ENCODE results near the gene IGSF6.
"Not testable (repeated sequence)": the region's sequence is repeated elsewhere in the genome, so short reads cannot be mapped to it uniquely, and the experiment has no call there.

IGSF6 gene

GRCh38 chr16:21641916-21642315 is 10.5 kb downstream of the IGSF6 start:
- Histone ChIP-seq H3K27ac (ENCODE audit: low read depth, low read length) (no peak overlapping the region), H3K9me3 (ENCODE audit: control insufficient read depth, insufficient read depth, low read depth, low read length) (no peaks in the 10 kb centered on the region), H3K36me3 (ENCODE audit: control insufficient read depth, insufficient read depth, low read length) (no peaks in the 10 kb centered on the region), H3K9ac (ENCODE audit: low read length) (no peak overlapping the region), H3K4me3 (ENCODE audit: low read depth, low read length) (no peak overlapping the region), H3K27me3 (ENCODE audit: control insufficient read depth, insufficient read depth, low read length) (no peaks in the 10 kb centered on the region), H3K4me1 (ENCODE audit: control insufficient read depth, insufficient read depth, low read length) (no peaks in the 10 kb centered on the region)

- Histone ChIP-seq H3K27me3 (ENCODE audit: control insufficient read depth, insufficient read depth, low read length) (no peaks in the 10 kb centered on the region), H3K27ac (ENCODE audit: low read depth, low read length) (no peak overlapping the region), H3K9me3 (ENCODE audit: control insufficient read depth, insufficient read depth, low read depth, low read length) (no peaks in the 10 kb centered on the region), H3K4me3 (ENCODE audit: low read depth, low read length) (no peak overlapping the region), H3K36me3 (ENCODE audit: control insufficient read depth, insufficient read depth, low read length) (no peaks in the 10 kb centered on the region), H3K4me1 (ENCODE audit: control insufficient read depth, insufficient read depth, low read length) (no peaks in the 10 kb centered on the region), H3K9ac (ENCODE audit: low read length) (no peak overlapping the region)
These were observed 12.9 kb downstream of the IGSF6 start for GRCh38 chr16:21639493-21639892.

- Histone ChIP-seq H3K27me3 (ENCODE audit: control insufficient read depth, insufficient read depth, low read length) (no peaks in the 10 kb centered on the region), H3K4me3 (ENCODE audit: low read depth, low read length) (no peak overlapping the region), H3K9me3 (ENCODE audit: control insufficient read depth, insufficient read depth, low read depth, low read length) (no peaks in the 10 kb centered on the region), H3K27ac (ENCODE audit: low read depth, low read length) (no peak overlapping the region), H3K36me3 (ENCODE audit: control insufficient read depth, insufficient read depth, low read length) (peaks cover 5% of the 10 kb centered on the region; the same call in 1 of the 2 replicates), H3K4me1 (ENCODE audit: control insufficient read depth, insufficient read depth, low read length) (no peaks in the 10 kb centered on the region), H3K9ac (ENCODE audit: low read length) (no peak overlapping the region)
These were observed 13.8 kb downstream of the IGSF6 start for GRCh38 chr16:21638573-21638975.

- no peaks in the 10 kb centered on the region for H3K9me3 ChIP-seq (ENCODE audit: control insufficient read depth, insufficient read depth, low read depth, low read length)
- H3K27ac ChIP-seq (ENCODE audit: low read depth, low read length): no peak overlapping the region
- no peak overlapping the region for H3K9ac ChIP-seq (ENCODE audit: low read length)
- H3K4me3 ChIP-seq (ENCODE audit: low read depth, low read length): no peak overlapping the region
- no peaks in the 10 kb centered on the region for H3K27me3 ChIP-seq (ENCODE audit: control insufficient read depth, insufficient read depth, low read length)
- H3K36me3 ChIP-seq (ENCODE audit: control insufficient read depth, insufficient read depth, low read length): peaks cover 5% of the 10 kb centered on the region; the same call in 1 of the 2 replicates
- H3K4me1 ChIP-seq (ENCODE audit: control insufficient read depth, insufficient read depth, low read length): no peaks in the 10 kb centered on the region
These were observed 15.1 kb downstream of the IGSF6 start for GRCh38 chr16:21637032-21637968.

GRCh38 chr16:21635694-21636093 is 16.7 kb downstream of the IGSF6 start:
- not testable (repeated sequence) for H3K9me3 ChIP-seq (ENCODE audit: control insufficient read depth, insufficient read depth, low read depth, low read length); H3K27ac ChIP-seq (ENCODE audit: low read depth, low read length); H3K4me1 ChIP-seq (ENCODE audit: control insufficient read depth, insufficient read depth, low read length); H3K27me3 ChIP-seq (ENCODE audit: control insufficient read depth, insufficient read depth, low read length); H3K9ac ChIP-seq (ENCODE audit: low read length); H3K4me3 ChIP-seq (ENCODE audit: low read depth, low read length); H3K36me3 ChIP-seq (ENCODE audit: control insufficient read depth, insufficient read depth, low read length)

GRCh38 chr16:21634216-21634615 is 18.2 kb downstream of the IGSF6 start:
- no peak overlapping the region for H3K4me3 ChIP-seq (ENCODE audit: low read depth, low read length)
- no peak overlapping the region for H3K27ac ChIP-seq (ENCODE audit: low read depth, low read length)
- H3K36me3 ChIP-seq (ENCODE audit: control insufficient read depth, insufficient read depth, low read length): peaks cover 12% of the 10 kb centered on the region
- no peaks in the 10 kb centered on the region for H3K27me3 ChIP-seq (ENCODE audit: control insufficient read depth, insufficient read depth, low read length)
- no peaks in the 10 kb centered on the region for H3K4me1 ChIP-seq (ENCODE audit: control insufficient read depth, insufficient read depth, low read length)
- no peak overlapping the region for H3K9ac ChIP-seq (ENCODE audit: low read length)
- peaks cover 10% of the 10 kb centered on the region for H3K9me3 ChIP-seq (ENCODE audit: control insufficient read depth, insufficient read depth, low read depth, low read length)

GRCh38 chr16:21631951-21632575 is 20.3 kb downstream of the IGSF6 start:
- peaks cover 27% of the 10 kb centered on the region for H3K36me3 ChIP-seq (ENCODE audit: control insufficient read depth, insufficient read depth, low read length)
- not testable (repeated sequence) for H3K4me1 ChIP-seq (ENCODE audit: control insufficient read depth, insufficient read depth, low read length); H3K27ac ChIP-seq (ENCODE audit: low read depth, low read length)

GRCh38 chr16:21631376-21631775 is 21.0 kb downstream of the IGSF6 start:
- H3K4me1 ChIP-seq (ENCODE audit: control insufficient read depth, insufficient read depth, low read length): not testable (repeated sequence)

More at GRCh38 chr16:21631951-21632575, 20.3 kb downstream of the IGSF6 start:
- not testable (repeated sequence) for H3K4me3 ChIP-seq (ENCODE audit: low read depth, low read length); H3K27me3 ChIP-seq (ENCODE audit: control insufficient read depth, insufficient read depth, low read length); H3K9ac ChIP-seq (ENCODE audit: low read length)
- H3K9me3 ChIP-seq (ENCODE audit: control insufficient read depth, insufficient read depth, low read depth, low read length): peaks cover 14% of the 10 kb centered on the region

GRCh38 chr16:21630866-21631265 is 21.5 kb downstream of the IGSF6 start:
- not testable (repeated sequence) for H3K4me3 ChIP-seq (ENCODE audit: low read depth, low read length); H3K9ac ChIP-seq (ENCODE audit: low read length); H3K27me3 ChIP-seq (ENCODE audit: control insufficient read depth, insufficient read depth, low read length); H3K27ac ChIP-seq (ENCODE audit: low read depth, low read length); H3K4me1 ChIP-seq (ENCODE audit: control insufficient read depth, insufficient read depth, low read length)
- Histone ChIP-seq H3K36me3 (ENCODE audit: control insufficient read depth, insufficient read depth, low read length) (peaks cover 36% of the 10 kb centered on the region), H3K9me3 (ENCODE audit: control insufficient read depth, insufficient read depth, low read depth, low read length) (peaks cover 14% of the 10 kb centered on the region)

More at GRCh38 chr16:21631376-21631775, 21.0 kb downstream of the IGSF6 start:
- Histone ChIP-seq H3K9me3 (ENCODE audit: control insufficient read depth, insufficient read depth, low read depth, low read length) (peaks cover 14% of the 10 kb centered on the region), H3K36me3 (ENCODE audit: control insufficient read depth, insufficient read depth, low read length) (peaks cover 34% of the 10 kb centered on the region)
- not testable (repeated sequence) for H3K9ac ChIP-seq (ENCODE audit: low read length); H3K4me3 ChIP-seq (ENCODE audit: low read depth, low read length); H3K27ac ChIP-seq (ENCODE audit: low read depth, low read length); H3K27me3 ChIP-seq (ENCODE audit: control insufficient read depth, insufficient read depth, low read length)

GRCh38 chr16:21629616-21630539 is 22.5 kb downstream of the IGSF6 start:
- Histone ChIP-seq H3K9me3 (ENCODE audit: control insufficient read depth, insufficient read depth, low read depth, low read length) (peaks cover 14% of the 10 kb centered on the region), H3K36me3 (ENCODE audit: control insufficient read depth, insufficient read depth, low read length) (peaks cover 43% of the 10 kb centered on the region)
- H3K9ac ChIP-seq (ENCODE audit: low read length); H3K27ac ChIP-seq (ENCODE audit: low read depth, low read length); H3K4me3 ChIP-seq (ENCODE audit: low read depth, low read length); H3K4me1 ChIP-seq (ENCODE audit: control insufficient read depth, insufficient read depth, low read length); H3K27me3 ChIP-seq (ENCODE audit: control insufficient read depth, insufficient read depth, low read length): not testable (repeated sequence)
